NCI-H524 (cell line): Measurements from ENCODE around the gene GPR107.

Source experiments
- DNase-seq, 2 experiments: peaks; one replicate each; lab custom pipeline; 2025; lab: John Stamatoyannopoulos, UW

Gene GPR107

DNA sequence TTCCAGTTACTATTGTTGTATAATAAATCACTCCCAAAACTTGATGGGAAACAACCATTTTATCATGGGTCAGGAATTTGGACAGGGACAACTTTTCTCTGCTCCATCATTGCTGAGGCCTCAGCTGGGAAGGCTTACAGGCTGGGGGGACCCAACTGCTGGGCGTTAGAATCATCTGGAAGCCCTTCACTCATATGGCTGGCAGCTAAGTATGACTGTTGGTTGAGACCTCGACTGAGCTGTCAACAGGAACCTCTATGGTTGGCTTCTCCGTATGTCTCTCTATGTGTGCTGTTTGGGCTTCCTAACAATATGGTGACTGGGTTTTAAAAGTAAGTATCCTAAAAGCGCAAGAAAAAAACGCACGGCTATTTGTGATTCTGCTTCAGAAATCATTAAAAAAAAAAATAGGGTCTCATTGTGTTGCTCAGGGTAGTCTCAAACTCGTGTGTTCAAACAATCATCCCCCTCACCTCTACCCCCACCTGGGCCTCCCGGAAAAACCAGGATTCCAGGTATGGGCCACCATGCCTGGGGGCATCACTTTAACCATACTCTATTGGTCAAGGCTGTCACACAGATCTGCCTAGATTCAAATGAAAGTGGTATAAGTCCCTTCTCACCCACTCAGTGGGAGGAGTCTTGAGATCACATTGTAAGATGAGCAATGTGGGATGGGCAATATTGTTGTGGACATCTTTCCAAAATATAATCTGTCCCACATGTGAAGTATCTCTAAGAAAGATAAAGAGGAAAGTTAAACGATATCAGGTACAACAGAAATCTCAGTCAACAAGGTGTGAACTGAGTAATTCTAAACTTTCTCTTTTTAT lies 26.0 kb upstream of the GPR107 start:
- DNase-seq, result no peak

GRCh38 chr9:130028493-130029222 lies 25.0 kb upstream of the GPR107 start:
- no peak for DNase-seq

GRCh38 chr9:130029223-130029973 lies 24.3 kb upstream of the GPR107 start:
- DNase-seq, result no peak

GRCh38 chr9:130030651-130031127 lies 23.0 kb upstream of the GPR107 start:
- no peak for DNase-seq

DNA sequence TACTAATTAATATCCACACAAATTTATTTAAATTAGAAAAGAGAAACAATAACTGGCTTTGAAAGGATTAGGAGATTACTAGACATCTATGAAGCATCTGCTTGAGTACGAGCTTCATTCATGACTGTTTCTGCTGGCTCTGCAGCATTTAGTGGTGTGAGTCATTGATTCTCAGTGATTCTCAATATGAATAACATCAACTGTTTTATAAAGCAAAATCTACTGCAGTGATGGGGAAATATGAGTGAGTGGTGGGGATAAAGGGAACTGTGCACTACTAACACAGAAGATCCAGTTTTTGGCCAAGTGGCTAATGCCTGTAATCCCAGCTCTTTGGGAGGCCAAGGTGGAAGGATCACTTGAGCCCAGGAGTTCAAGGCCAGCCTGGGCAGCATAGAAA lies 19.1 kb upstream of the GPR107 start:
- no peak for DNase-seq

DNA sequence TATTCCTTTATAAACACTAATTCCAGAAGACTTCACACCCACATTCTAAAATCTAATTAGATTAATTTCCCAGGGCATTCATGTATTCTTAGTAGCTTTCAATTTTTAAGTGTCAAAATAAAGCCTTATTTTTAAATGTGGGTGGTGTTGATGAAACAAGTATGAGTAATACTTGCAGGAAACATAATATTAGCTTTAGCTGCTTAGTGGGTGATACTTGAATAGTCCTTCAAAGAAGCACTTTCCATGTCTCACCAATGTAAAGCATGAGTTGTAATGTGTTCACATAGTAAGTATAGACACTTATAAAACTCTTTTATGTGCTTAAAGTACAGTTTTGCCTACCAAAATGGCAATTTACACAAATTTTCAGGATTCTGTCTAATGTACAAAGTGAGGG lies 17.6 kb upstream of the GPR107 start:
- no peak for DNase-seq

- no peak for DNase-seq
Measured at GRCh38 chr9:130039528-130040147, 14.1 kb upstream of the GPR107 start.

GRCh38 chr9:130040984-130041647 lies 12.6 kb upstream of the GPR107 start:
- DNase-seq, result no peak

DNA sequence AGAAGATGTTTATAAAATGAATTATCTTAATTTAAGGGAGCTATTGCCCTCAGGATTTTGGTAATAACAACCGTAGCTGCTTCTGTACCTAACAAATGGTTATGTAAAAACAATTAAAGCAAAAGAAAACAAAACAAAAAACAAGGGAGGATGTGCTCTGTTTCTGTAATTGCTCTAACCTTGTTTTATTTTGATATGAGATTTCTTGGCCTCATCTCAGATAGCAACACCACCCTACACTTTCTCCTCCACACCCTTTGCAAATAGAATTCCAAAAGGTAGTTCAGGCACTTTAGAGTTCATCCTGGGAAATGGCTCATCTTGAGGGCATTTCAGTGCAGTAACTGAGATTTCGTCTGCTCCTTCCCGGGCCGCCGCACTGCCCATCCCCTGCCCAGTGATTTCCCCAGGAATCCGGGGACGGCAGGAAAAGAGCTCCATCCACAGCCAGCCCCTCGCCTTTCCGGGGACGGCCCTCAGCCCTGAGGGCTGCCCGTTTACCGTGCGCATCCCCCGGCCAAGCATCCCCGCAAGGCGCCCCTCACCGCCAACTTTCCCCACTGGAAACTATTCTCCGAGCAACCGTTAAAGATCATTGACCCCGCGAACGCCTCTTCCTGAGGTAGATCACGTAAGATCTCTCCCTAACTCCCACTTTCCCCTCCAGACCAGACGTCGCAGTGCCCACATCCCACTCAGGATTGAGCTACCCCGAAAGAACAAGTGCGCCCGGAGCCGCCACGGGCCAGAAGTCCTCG lies 11.9 kb upstream of the GPR107 start:
- DNase-seq, result peak in 1 of 2 experiments; percentile 51

DNA sequence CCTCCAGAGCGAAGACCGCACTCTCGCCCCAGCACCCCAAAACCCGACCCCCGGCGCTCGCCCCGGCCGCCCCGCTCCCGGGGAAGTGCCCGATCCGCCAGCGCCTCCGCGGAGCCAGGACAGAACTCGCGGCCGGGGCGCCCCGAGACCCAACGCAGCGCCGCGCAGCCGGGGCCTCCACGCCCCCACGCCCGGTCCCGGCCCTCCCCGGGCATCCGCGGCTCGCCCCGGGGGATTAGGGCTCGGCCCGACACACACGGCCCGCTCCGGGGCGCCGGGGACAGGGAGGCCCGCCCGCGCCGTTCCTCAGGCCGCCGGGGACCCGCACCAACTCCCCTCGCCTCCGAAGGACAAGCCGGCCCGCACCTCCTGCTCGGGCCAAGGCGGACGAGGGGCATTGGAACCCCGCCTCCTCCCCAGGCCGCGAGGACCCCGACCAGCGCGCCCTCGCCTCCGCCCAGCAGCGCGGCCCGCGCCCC lies 11.3 kb upstream of the GPR107 start:
- peak in 1 of 2 experiments; percentile 46 for DNase-seq

- peak; percentile 73 to 89 for DNase-seq
Measured at GRCh38 chr9:130042885-130043653, 10.6 kb upstream of the GPR107 start, which contains the start of gene FNBP1. TSS of gene FNBP1 (minus strand) at chr9:130043189. CDS start at chr9:130042975, 214 bp downstream.

DNA sequence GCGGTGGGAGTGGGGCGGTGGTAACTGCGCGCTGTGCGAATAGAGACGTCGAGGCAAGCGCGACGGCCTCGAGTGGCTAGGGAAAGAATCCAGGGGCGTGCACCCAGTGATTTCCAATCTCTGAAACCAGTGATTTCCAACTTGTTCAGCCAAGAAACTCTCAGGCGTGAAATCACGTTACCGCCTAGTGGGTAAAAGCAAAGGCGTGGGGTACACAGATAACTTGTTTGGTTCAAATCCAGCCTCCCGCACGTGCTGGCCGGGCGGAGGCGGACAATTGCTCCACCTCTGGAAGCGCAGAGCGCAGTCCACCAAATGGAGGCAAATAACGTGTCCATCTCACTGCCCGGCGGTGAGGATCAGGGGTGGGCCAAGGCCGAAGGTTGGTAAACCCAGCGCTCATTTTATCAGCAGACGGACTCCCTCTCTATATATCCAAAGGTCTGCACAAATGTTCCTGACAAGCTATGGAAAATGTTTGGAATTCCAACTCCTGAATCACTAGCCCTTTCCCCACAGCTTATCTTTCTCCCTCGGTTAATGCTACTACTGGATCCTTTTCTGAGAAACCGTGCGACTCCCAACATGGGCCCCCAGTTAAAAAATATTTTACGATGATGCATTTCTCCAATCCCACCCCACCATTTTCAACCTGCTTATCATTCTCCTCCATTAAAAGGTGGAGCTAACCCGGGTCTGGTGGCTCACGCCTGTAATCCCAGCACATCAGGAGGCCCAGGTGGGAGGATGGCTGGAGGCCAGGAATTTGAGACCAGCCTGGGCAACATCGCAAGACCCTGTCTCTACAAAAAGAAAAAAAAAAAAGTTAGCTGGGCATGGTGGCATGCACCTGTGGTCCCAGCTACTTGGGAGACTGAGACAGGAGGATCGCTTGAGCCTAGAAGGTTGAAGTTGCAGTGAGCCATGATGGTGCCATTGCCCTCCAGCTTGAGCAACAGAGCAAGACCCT lies 9.8 kb upstream of the GPR107 start:
- no peak for DNase-seq

DNA sequence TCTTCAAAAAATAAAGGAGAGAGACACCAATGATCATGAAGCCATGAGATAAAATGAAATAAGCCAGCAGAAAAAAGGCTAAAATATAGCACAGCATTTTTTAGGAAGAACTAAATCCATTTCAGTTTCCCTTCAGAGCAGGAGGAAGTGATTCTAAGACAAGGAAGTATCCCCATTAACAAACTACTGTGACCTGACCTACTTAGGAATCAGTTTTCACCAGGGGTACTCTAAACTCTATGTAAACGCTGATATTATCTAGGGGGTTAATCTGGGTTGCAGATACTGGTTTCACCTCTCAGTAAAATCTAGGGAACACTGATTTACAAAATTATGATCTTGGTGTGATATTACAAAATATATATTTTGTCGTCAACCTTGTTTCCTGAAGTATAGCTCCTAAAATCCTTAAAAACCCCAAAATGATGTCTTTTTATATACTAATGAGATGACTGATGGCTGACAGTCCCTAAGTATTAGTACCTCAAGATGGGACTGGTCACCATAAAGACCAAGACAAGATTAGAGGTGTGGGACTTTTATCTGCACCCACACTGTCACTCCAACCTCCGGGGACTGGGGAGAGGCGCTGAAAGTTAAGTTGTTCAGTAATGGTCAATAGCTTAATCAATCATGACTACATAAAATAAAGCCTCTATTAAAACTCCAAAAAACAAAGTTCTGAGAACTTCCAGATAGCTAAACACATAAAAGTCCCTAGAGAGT lies 7.8 kb upstream of the GPR107 start:
- DNase-seq, result no peak

DNA sequence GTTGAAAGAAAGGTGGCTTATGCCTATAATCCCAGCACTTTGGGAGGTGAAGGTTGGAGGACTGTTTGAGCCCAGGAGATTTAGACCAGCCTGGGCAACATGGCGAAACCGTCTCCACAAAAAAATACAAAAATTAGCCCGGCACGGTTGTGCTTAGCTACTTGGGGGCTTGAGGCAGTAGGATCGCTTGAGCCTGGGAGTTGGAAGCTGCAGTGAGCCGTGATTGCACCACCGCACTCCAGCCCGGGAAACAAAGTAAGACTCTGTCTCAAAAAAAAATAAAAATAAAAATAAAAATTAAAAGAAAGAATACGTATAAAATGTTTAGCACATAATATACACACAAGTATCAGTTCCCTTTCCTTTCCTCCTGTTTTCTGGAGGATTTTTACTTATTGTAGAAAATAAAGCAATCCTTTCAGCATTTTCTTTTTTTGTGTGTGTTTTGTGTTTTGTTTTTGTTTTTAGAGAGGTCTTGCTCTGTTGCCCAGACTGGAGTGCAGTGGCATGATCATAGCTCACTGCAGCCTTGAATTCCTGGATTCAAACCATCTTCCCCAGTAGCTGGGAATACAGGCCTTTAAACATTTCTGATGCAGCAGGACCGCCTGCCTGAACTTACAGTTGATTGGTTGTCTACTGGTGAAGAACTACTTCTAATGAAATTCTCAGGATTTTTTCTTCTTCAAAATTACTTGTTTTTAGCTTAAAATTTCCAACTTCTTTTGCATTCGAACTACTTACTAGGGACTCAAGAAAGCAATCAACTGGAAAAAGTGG lies 4.1 kb upstream of the GPR107 start:
- no peak for DNase-seq

DNA sequence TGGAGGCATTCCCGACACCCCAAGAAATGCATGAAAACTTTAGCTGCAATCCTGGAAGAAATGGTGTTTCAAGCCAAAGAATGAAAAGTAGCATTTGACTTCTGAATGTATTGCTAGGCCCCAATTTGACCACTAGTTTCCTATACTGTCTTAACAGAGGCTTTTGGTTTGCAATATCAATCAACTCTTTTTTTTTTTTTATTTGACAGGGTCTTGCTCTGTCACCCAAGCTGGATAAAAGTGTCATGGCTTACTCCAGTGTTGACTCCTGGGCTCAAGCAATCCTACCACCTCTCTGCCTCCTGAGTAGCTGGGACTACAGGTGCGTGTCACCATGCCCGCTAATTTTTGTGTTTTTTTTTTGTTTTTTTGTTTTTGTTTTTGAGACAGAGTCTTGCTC lies 3.2 kb upstream of the GPR107 start:
- DNase-seq, result no peak

DNA sequence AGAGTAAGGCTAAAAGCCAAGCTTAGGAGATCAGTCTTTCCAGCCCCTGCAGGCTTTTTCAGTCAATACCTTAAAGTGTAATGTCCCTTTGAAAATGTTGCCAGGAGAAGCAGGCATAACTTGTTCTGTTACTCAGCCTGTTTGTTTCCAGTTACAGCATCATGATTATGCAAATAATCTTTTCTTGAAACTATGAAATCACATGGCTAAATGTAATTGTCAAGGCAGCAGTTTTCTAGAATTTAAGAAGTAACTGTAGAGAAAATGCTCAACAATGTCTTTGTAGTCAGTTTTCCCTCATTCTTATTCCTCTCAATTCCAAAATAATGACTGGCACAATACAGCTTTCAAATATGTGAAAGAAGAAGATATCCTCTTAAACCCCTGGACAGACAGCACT lies 1.9 kb upstream of the GPR107 start:
- DNase-seq, result no peak

- DNase-seq, result no peak
Measured at GRCh38 chr9:130053109-130053503, 600 bp upstream of the GPR107 start.
